BLaER1 (cell line): ENCODE results near the gene TMPRSS6.

Experiments used
- H3K27ac ChIP-seq: shearing (Covaris generic); formaldehyde crosslinking; 2 replicates; pipeline ENCODE4 v1.8.1; 2022
- H3K27me3 ChIP-seq: shearing (Covaris generic); formaldehyde crosslinking; 2 replicates; pipeline ENCODE4 v1.8.1; 2022
- H3K36me3 ChIP-seq: shearing (Covaris generic); formaldehyde crosslinking; 2 replicates; pipeline ENCODE4 v1.8.1; 2022
- H3K4me1 ChIP-seq: shearing (Covaris generic); formaldehyde crosslinking; 2 replicates; pipeline ENCODE4 v1.8.1; 2022
- H3K4me2 ChIP-seq: shearing (Covaris generic); formaldehyde crosslinking; 2 replicates; pipeline ENCODE4 v1.8.1; 2022
- H3K4me3 ChIP-seq: shearing (Covaris generic); formaldehyde crosslinking; 2 replicates; pipeline ENCODE4 v1.8.1; 2022
- H3K9ac ChIP-seq: shearing (Covaris generic); formaldehyde crosslinking; 2 replicates; pipeline ENCODE4 v1.8.1; 2022
- H3K9me3 ChIP-seq: shearing (Covaris generic); formaldehyde crosslinking; 2 replicates; pipeline ENCODE4 v1.8.1; 2022
- H4K20me1 ChIP-seq: shearing (Covaris generic); formaldehyde crosslinking; 2 replicates; pipeline ENCODE4 v1.8.1; 2022
- Cebpa-rat ChIP-seq: shearing (Covaris generic); IDR thresholded peaks from 2 replicates; pipeline ENCODE4 v1.8.1; 2022

TMPRSS6 gene

GRCh38 chr22:37129866-37130441 is 20.4 kb upstream of the TMPRSS6 start:
- Histone ChIP-seq H3K4me3 (no peak overlapping the region), H3K27me3 (no peaks in the 10 kb centered on the region), H3K36me3 (no peaks in the 10 kb centered on the region), H3K9me3 (no peaks in the 10 kb centered on the region), H3K27ac (peak overlapping the region; percentile 37), H4K20me1 (no peaks in the 10 kb centered on the region), H3K4me2 (peak overlapping the region; percentile 74), H3K4me1 (peaks cover 50% of the 10 kb centered on the region), H3K9ac (0 out of 2 replicates have a peak overlapping the region, but pooled peaks have one; percentile 6)
- no peak for TF ChIP-seq Cebpa-rat

- Histone ChIP-seq H3K27me3 (no peaks in the 10 kb centered on the region), H3K4me2 (peak overlapping the region; percentile 74), H4K20me1 (no peaks in the 10 kb centered on the region)
These were observed 19.2 kb upstream of the TMPRSS6 start for GRCh38 chr22:37128555-37129281.

DNA sequence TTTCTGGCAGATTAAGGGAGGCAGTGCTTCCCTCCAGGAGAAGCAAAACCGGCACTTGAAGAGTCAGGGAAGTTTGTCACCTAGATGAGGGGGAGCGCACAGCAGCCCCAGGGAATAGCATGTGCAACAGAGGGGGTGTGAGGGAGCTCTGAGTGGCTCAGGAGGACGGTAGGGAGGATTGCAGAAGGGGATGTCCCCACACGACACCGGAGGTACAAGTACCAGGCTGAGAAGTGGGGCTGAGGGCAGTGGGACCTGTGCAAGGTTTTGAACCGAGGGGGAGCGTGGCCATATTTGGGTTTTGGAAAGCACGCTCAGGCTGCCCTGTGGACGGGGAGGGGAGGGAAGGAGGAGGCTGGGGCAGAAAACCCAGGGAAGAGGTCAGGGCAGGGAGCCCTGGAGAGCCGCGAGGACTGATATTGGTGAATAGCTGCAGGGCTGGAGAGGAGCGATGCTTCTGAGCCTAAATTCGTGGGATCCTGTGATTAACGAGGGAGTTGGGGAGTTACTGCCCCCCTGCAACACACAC is 17.9 kb upstream of the TMPRSS6 start:
- H3K4me2 ChIP-seq: peak overlapping the region; percentile 74
- H3K4me1 ChIP-seq: peaks cover 46% of the 10 kb centered on the region
- no peak overlapping the region for H3K27ac ChIP-seq
- no peaks in the 10 kb centered on the region for H3K27me3 ChIP-seq
- H3K9ac ChIP-seq: no peak overlapping the region
- H3K36me3 ChIP-seq: no peaks in the 10 kb centered on the region
- no peak overlapping the region for H3K4me3 ChIP-seq
- no peaks in the 10 kb centered on the region for H3K9me3 ChIP-seq
- no peak for TF ChIP-seq Cebpa-rat
- no peaks in the 10 kb centered on the region for H4K20me1 ChIP-seq

More at GRCh38 chr22:37128555-37129281, 19.2 kb upstream of the TMPRSS6 start:
- no peak for TF ChIP-seq Cebpa-rat
- Histone ChIP-seq H3K4me3 (no peak overlapping the region), H3K27ac (peak overlapping the region; percentile 67), H3K9ac (no peak overlapping the region), H3K36me3 (no peaks in the 10 kb centered on the region), H3K9me3 (no peaks in the 10 kb centered on the region), H3K4me1 (peaks cover 49% of the 10 kb centered on the region)

DNA sequence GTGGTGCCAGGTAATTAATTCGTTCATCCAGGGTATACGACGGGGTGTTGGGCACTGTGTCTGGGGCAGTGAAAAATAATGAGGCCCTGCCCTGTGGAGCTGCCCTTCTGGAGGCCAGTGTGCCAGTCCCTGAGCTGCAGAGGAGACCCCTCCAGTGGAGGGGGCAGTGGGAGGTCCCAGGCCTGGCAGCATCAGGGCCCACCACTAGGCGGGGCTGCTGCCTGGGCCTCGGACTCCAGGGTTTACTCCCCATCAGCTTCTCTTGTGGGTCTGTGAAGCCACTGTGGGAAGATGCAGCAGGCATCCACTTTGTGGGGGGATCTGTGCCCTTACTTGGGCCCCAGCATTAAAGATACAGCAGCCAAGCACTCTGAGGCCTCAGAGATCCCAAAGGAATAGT is 17.4 kb upstream of the TMPRSS6 start:
- no peaks in the 10 kb centered on the region for H3K9me3 ChIP-seq
- no peaks in the 10 kb centered on the region for H4K20me1 ChIP-seq
- TF ChIP-seq Cebpa-rat: no peak
- no peaks in the 10 kb centered on the region for H3K36me3 ChIP-seq
- no peak overlapping the region for H3K27ac ChIP-seq
- peaks cover 51% of the 10 kb centered on the region for H3K4me1 ChIP-seq
- H3K4me2 ChIP-seq: peak overlapping the region; percentile 32
- no peak overlapping the region for H3K9ac ChIP-seq
- H3K4me3 ChIP-seq: no peak overlapping the region
- H3K27me3 ChIP-seq: no peaks in the 10 kb centered on the region

GRCh38 chr22:37126383-37126782 is 16.9 kb upstream of the TMPRSS6 start:
- Histone ChIP-seq H3K4me3 (no peak overlapping the region), H3K27me3 (no peaks in the 10 kb centered on the region), H3K4me1 (peaks cover 53% of the 10 kb centered on the region), H4K20me1 (no peaks in the 10 kb centered on the region), H3K9me3 (no peaks in the 10 kb centered on the region), H3K9ac (no peak overlapping the region), H3K4me2 (no peak overlapping the region), H3K27ac (no peak overlapping the region), H3K36me3 (no peaks in the 10 kb centered on the region)
- TF ChIP-seq Cebpa-rat: no peak

DNA sequence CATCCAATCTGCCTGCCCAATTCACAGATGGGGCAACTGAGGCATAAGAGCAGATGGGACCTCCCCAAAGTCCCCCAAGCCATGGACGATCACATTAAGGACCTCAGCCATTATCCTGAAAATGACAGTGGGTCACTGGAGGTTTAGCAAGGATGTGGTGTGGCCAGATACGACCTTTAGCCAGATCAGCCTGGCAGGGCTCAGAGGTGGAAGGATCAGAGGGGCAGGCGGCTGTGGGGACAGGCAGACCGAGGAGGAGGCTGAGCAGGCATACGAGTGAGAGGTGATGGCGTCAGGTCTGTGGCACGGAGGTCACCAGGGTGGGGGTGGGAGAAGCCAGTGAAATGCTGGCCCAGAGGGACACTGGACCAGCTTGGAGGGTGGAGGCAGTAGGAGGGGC is 14.1 kb upstream of the TMPRSS6 start:
- no peak overlapping the region for H3K9ac ChIP-seq
- H3K27me3 ChIP-seq: no peaks in the 10 kb centered on the region
- H3K4me2 ChIP-seq: no peak overlapping the region
- no peaks in the 10 kb centered on the region for H3K36me3 ChIP-seq
- no peaks in the 10 kb centered on the region for H4K20me1 ChIP-seq
- no peak overlapping the region for H3K27ac ChIP-seq
- H3K4me3 ChIP-seq: no peak overlapping the region
- no peaks in the 10 kb centered on the region for H3K9me3 ChIP-seq
- no peak for TF ChIP-seq Cebpa-rat
- H3K4me1 ChIP-seq: peaks cover 34% of the 10 kb centered on the region

GRCh38 chr22:37122598-37123180 is 13.2 kb upstream of the TMPRSS6 start:
- Histone ChIP-seq H3K27ac (peak overlapping the region; percentile 37; the same call in 1 of the 2 replicates), H3K9me3 (no peaks in the 10 kb centered on the region), H3K4me1 (peaks cover 25% of the 10 kb centered on the region), H4K20me1 (no peaks in the 10 kb centered on the region), H3K9ac (no peak overlapping the region), H3K4me2 (peak overlapping the region; percentile 52), H3K27me3 (no peaks in the 10 kb centered on the region), H3K36me3 (no peaks in the 10 kb centered on the region), H3K4me3 (no peak overlapping the region)
- no peak for TF ChIP-seq Cebpa-rat

DNA sequence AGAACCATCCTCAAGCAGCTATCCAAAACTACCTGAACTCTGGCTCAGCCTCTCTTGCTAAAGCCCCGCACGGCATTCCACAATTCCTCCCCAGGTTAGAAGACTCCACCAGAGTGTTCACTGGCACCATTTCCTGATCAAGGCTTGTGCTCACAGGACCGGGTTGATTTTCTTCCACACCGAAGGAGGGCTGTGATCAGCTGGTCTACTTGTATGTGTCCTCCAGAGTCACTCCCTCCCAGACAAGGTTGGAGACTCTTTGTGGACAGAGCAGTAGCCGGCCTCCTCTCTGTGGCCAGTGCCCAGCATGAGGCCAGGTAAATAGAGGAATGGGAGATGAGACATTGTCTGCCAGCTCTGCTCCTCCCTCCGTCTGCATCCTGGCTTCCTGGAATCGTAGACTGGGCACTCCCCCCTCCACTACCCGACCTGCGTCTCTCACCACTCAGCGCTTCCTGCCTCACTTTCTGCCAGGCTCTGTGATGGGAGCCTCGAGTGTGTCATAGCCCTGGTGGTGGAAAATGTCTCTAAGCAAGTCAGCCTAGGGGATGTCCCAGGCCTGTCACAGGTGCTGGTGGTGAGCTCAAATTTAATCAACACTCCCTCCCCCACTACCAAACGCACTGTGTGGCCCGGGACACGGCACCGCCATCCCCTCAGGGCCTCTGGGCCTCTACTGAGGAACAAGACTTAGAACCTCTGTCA is 12.5 kb upstream of the TMPRSS6 start:
- peaks cover 18% of the 10 kb centered on the region for H3K4me1 ChIP-seq
- no peaks in the 10 kb centered on the region for H4K20me1 ChIP-seq
- no peaks in the 10 kb centered on the region for H3K36me3 ChIP-seq
- no peaks in the 10 kb centered on the region for H3K9me3 ChIP-seq
- TF ChIP-seq Cebpa-rat: no peak
- H3K27me3 ChIP-seq: no peaks in the 10 kb centered on the region
- H3K4me2 ChIP-seq: peak overlapping the region; percentile 52
- H3K4me3 ChIP-seq: no peak overlapping the region
- peak overlapping the region; percentile 37; the same call in 1 of the 2 replicates for H3K27ac ChIP-seq
- no peak overlapping the region for H3K9ac ChIP-seq

GRCh38 chr22:37120569-37121340 is 11.2 kb upstream of the TMPRSS6 start:
- H3K4me1 ChIP-seq: peaks cover 13% of the 10 kb centered on the region

More at GRCh38 chr22:37120569-37121340, 11.2 kb upstream of the TMPRSS6 start:
- H3K27me3 ChIP-seq: no peaks in the 10 kb centered on the region
- H3K36me3 ChIP-seq: no peaks in the 10 kb centered on the region
- TF ChIP-seq Cebpa-rat: no peak
- no peak overlapping the region for H3K4me2 ChIP-seq
- no peak overlapping the region for H3K27ac ChIP-seq
- H3K9me3 ChIP-seq: no peaks in the 10 kb centered on the region
- H3K4me3 ChIP-seq: no peak overlapping the region
- no peaks in the 10 kb centered on the region for H4K20me1 ChIP-seq
- H3K9ac ChIP-seq: no peak overlapping the region
